ENCODE measurements around the gene CACNA1D. TPM values are rescaled to one million over a fixed set of nuclear protein-coding genes. Genes with fewer than 3 reads are reported as not detected.
"Not testable (repeated sequence)": the region's sequence is repeated elsewhere in the genome, so short reads cannot be mapped to it uniquely, and the experiment has no call there.

The CACNA1D gene
- total RNA-seq, 1 experiment from 2014 or later = not detected

DNA sequence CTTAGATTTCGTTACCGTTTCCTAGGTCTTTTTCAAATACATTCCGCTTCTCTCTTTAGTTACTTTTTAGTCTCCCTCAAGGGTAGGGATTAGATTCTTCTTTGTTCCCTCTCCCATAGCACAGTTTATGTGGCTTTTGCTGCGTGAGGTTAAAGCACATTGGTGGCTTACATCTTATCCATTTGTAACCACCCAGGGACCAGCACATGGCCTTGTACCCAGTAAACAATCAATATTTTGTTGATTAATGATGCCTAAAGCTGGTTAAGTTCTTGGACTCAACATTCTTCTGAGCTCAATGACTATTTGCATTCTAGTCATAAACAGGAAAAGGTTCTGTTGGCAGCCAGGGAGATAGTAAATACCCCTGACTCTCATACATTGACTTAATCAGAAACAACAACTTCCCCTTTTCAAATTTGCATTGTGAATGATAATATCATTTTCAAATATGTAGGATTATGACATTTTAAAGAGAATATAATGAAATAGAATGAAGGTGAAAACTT, 60.2 kb downstream of the CACNA1D start:
- Histone ChIP-seq H3K79me2 (ENCODE audit: low read length) (no peaks in the 10 kb centered on the region), H2AFZ (ENCODE audit: low read length) (no peak overlapping the region), H3K4me3 (ENCODE audit: low read length) (no peak overlapping the region), H3K4me2 (ENCODE audit: low read depth, low read length, poor library complexity, severe bottlenecking) (no peak overlapping the region), H3K27ac (ENCODE audit: low read length) (no peak overlapping the region), H3K9me2 (replicated peaks; ENCODE audit: insufficient read depth, low read length) (no peaks in the 10 kb centered on the region), H3K9ac (ENCODE audit: low read length) (no peak overlapping the region), H4K20me1 (ENCODE audit: insufficient read depth, low read depth, low read length) (no peaks in the 10 kb centered on the region), H3K36me3 (ENCODE audit: insufficient read depth, low read length) (no peaks in the 10 kb centered on the region), H3K27me3 (ENCODE audit: low read length) (no peaks in the 10 kb centered on the region), H3K4me1 (ENCODE audit: low read length) (0 out of 2 replicates have a peak, but pooled peaks cover 2% of the 10 kb centered on the region), H3K9me3 (ENCODE audit: low read length) (no peaks in the 10 kb centered on the region)
- DNase-seq = no peak

DNA sequence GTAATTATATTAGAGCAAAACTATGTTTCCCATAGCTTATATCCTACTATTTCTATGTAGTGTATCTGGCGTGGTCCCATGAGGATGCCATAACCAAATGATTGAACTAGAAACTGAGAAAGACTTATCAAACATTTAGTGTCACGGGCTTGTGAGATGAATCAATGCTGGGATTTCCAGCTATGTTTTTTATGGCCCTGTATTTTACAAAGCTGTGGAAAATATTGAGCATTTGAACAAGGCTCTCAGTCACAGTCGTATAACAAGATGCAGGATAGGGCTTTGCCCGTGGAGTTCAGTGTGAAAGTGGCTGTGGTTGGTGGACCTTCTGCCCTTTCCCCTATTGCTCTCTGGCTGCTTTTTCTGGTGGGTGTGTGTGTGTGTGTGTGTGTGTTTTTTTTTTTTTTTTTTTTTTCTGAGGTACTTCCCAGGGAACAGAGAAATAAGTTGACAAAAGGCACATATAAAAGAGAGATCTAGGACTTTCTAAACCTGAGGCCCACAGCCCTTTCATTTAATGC, 60.7 kb downstream of the CACNA1D start:
- Histone ChIP-seq H3K27ac (ENCODE audit: low read length) (no peak overlapping the region), H4K20me1 (ENCODE audit: insufficient read depth, low read depth, low read length) (no peaks in the 10 kb centered on the region), H3K9me2 (replicated peaks; ENCODE audit: insufficient read depth, low read length) (no peaks in the 10 kb centered on the region), H3K27me3 (ENCODE audit: low read length) (no peaks in the 10 kb centered on the region), H3K4me3 (ENCODE audit: low read length) (no peak overlapping the region), H3K36me3 (ENCODE audit: insufficient read depth, low read length) (no peaks in the 10 kb centered on the region), H2AFZ (ENCODE audit: low read length) (no peak overlapping the region), H3K4me1 (ENCODE audit: low read length) (0 out of 2 replicates have a peak, but pooled peaks cover 2% of the 10 kb centered on the region), H3K9me3 (ENCODE audit: low read length) (no peaks in the 10 kb centered on the region), H3K79me2 (ENCODE audit: low read length) (no peaks in the 10 kb centered on the region), H3K4me2 (ENCODE audit: low read depth, low read length, poor library complexity, severe bottlenecking) (no peak overlapping the region), H3K9ac (ENCODE audit: low read length) (no peak overlapping the region)
- DNase-seq = no peak

DNA sequence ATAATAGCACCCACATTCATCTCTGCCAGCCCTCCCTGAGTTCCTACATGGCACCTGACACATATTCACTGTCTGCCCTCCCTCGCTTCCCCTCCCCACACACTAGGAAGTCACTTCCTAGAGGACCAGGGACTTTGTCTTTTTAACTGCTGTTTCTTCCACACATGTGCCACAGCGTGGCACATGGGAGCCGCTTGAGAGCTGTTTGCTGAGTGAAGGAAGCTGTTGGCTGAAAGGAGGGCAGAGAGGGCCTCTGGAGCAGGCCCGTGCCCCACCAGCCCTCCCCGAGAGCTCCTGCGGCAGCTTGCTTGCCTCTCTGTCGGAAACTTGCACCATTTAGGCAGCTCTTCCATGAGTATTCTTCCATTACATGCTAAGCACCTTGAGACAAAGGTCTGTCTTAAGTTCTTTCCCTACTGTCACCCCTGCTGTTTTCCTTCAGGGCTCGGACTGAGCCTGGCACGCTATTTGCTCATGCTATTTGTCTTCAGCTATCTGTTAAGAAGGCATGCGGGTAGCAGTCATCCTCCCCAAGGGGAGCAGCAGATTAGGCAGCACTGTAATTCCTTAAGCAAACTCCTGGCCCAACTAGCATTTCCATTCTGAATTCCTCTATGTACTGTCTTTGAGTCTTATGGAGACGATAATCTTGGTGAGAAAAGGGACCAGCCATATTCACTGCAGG, 72.2 kb downstream of the CACNA1D start:
- H3K27me3 ChIP-seq (ENCODE audit: low read length) = no peaks in the 10 kb centered on the region
- H3K4me3 ChIP-seq (ENCODE audit: low read length) = no peak overlapping the region
- H3K36me3 ChIP-seq (ENCODE audit: insufficient read depth, low read length) = no peaks in the 10 kb centered on the region
- no peaks in the 10 kb centered on the region for H3K9me2 ChIP-seq (replicated peaks; ENCODE audit: insufficient read depth, low read length)
- H3K9me3 ChIP-seq (ENCODE audit: low read length) = no peaks in the 10 kb centered on the region
- no peak overlapping the region for H3K9ac ChIP-seq (ENCODE audit: low read length)
- H4K20me1 ChIP-seq (ENCODE audit: insufficient read depth, low read depth, low read length) = no peaks in the 10 kb centered on the region
- no peak overlapping the region for H3K4me2 ChIP-seq (ENCODE audit: low read depth, low read length, poor library complexity, severe bottlenecking)
- H3K79me2 ChIP-seq (ENCODE audit: low read length) = no peaks in the 10 kb centered on the region
- H3K4me1 ChIP-seq (ENCODE audit: low read length) = no peaks in the 10 kb centered on the region
- H2AFZ ChIP-seq (ENCODE audit: low read length) = no peak overlapping the region
- H3K27ac ChIP-seq (ENCODE audit: low read length) = no peak overlapping the region
- no peak for DNase-seq

DNA sequence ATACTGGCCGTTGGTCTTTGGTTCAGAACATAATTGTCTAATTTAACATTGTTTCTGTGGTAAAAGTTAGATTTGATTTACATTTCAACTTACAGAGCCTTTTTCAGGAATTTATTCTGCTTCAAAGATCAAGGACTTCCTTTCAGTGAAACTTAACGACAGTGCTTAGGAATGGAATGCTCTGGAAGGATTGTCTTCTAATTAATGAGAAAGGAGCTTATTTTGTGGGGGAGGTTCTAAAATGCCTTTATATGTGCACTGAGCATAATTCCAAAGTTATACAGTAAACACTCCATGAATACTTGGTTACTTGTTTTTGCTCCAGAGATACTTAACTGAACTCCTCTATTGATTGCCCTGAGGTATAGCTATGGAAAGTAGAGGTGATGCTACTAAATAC, 75.7 kb downstream of the CACNA1D start:
- H3K9me2 ChIP-seq (replicated peaks; ENCODE audit: insufficient read depth, low read length) = no peaks in the 10 kb centered on the region
- no peaks in the 10 kb centered on the region for H4K20me1 ChIP-seq (ENCODE audit: insufficient read depth, low read depth, low read length)
- H3K9me3 ChIP-seq (ENCODE audit: low read length) = no peaks in the 10 kb centered on the region
- H3K9ac ChIP-seq (ENCODE audit: low read length) = no peak overlapping the region
- no peaks in the 10 kb centered on the region for H3K36me3 ChIP-seq (ENCODE audit: insufficient read depth, low read length)
- DNase-seq = no peak
- no peaks in the 10 kb centered on the region for H3K79me2 ChIP-seq (ENCODE audit: low read length)
- H3K4me3 ChIP-seq (ENCODE audit: low read length) = no peak overlapping the region
- H3K27ac ChIP-seq (ENCODE audit: low read length) = no peak overlapping the region
- H2AFZ ChIP-seq (ENCODE audit: low read length) = no peak overlapping the region
- H3K27me3 ChIP-seq (ENCODE audit: low read length) = no peaks in the 10 kb centered on the region
- no peak overlapping the region for H3K4me2 ChIP-seq (ENCODE audit: low read depth, low read length, poor library complexity, severe bottlenecking)
- no peaks in the 10 kb centered on the region for H3K4me1 ChIP-seq (ENCODE audit: low read length)

DNA sequence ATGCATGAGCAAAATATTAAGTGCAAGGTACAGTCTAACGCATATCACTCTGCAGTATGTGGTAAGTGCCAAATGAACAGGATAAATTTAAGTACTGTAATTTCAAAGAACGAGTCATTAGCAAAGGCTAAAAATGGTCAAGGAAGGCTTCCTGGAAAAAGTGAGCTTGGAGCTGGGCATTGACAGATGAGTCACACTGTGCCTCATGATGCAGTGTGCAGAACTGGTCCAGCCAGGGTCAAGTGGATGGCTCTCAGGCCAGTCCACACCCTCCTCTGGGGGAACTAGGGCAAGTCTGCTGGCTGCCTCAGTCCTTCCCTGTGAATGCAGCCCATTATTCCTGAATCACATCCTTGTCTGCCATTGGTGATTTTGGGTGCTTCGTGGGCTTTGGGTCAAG, 76.3 kb downstream of the CACNA1D start:
- Histone ChIP-seq H3K4me2 (ENCODE audit: low read depth, low read length, poor library complexity, severe bottlenecking) (no peak overlapping the region), H4K20me1 (ENCODE audit: insufficient read depth, low read depth, low read length) (no peaks in the 10 kb centered on the region), H2AFZ (ENCODE audit: low read length) (no peak overlapping the region), H3K9me2 (replicated peaks; ENCODE audit: insufficient read depth, low read length) (no peaks in the 10 kb centered on the region), H3K27me3 (ENCODE audit: low read length) (no peaks in the 10 kb centered on the region), H3K79me2 (ENCODE audit: low read length) (no peaks in the 10 kb centered on the region), H3K36me3 (ENCODE audit: insufficient read depth, low read length) (no peaks in the 10 kb centered on the region), H3K4me3 (ENCODE audit: low read length) (no peak overlapping the region), H3K27ac (ENCODE audit: low read length) (no peak overlapping the region), H3K4me1 (ENCODE audit: low read length) (no peaks in the 10 kb centered on the region), H3K9ac (ENCODE audit: low read length) (no peak overlapping the region), H3K9me3 (ENCODE audit: low read length) (no peaks in the 10 kb centered on the region)
- DNase-seq = no peak

DNA sequence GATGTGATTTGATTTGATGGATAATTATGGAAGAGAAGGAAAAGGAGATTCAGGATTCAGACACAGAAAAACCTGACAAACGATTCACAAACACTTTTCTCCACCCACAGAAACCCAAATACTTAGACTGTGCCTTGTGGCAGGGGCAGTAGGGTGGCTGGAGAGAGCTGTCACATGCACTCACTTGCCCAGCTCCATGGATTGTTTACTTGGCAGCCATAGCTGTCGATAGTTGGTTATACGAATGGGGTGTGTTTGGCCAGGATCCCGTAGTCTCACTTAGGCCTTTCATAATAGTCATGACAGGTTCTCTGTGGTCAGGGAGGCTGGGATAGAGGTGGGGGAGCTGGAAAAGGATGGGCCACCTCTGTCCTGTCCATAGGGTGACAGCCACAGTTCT, 76.9 kb downstream of the CACNA1D start:
- H3K4me3 ChIP-seq (ENCODE audit: low read length) = no peak overlapping the region
- H3K27me3 ChIP-seq (ENCODE audit: low read length) = no peaks in the 10 kb centered on the region
- H3K9me3 ChIP-seq (ENCODE audit: low read length) = no peaks in the 10 kb centered on the region
- no peaks in the 10 kb centered on the region for H3K79me2 ChIP-seq (ENCODE audit: low read length)
- H3K9me2 ChIP-seq (replicated peaks; ENCODE audit: insufficient read depth, low read length) = no peaks in the 10 kb centered on the region
- H3K4me1 ChIP-seq (ENCODE audit: low read length) = no peaks in the 10 kb centered on the region
- no peaks in the 10 kb centered on the region for H3K36me3 ChIP-seq (ENCODE audit: insufficient read depth, low read length)
- H3K27ac ChIP-seq (ENCODE audit: low read length) = no peak overlapping the region
- no peak overlapping the region for H3K4me2 ChIP-seq (ENCODE audit: low read depth, low read length, poor library complexity, severe bottlenecking)
- H2AFZ ChIP-seq (ENCODE audit: low read length) = no peak overlapping the region
- no peaks in the 10 kb centered on the region for H4K20me1 ChIP-seq (ENCODE audit: insufficient read depth, low read depth, low read length)
- H3K9ac ChIP-seq (ENCODE audit: low read length) = no peak overlapping the region
- DNase-seq = no peak

DNA sequence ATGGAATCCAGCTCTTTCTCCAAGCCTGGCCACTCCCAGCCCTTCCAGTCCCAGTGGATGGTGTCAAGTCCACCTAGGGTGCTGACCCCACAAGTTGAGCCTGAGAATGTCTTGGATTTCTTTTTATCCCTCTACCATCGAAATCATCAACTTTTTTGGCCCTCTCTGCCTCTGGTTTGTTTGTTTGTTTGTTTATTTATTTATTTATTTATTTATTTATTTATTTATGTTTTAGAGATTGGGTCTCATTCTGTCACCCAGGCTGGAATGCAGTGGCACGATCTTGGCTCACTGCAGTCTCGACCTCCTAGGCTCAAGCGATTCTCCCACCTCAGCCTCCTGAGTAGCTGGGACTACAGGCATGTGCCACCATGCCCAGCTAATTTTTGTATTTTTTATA, 77.8 kb downstream of the CACNA1D start:
- H3K79me2 ChIP-seq (ENCODE audit: low read length); H3K4me3 ChIP-seq (ENCODE audit: low read length); H3K9ac ChIP-seq (ENCODE audit: low read length); H3K4me1 ChIP-seq (ENCODE audit: low read length); H3K4me2 ChIP-seq (ENCODE audit: low read depth, low read length, poor library complexity, severe bottlenecking); H4K20me1 ChIP-seq (ENCODE audit: insufficient read depth, low read depth, low read length); H3K9me2 ChIP-seq (replicated peaks; ENCODE audit: insufficient read depth, low read length); DNase-seq; H3K27ac ChIP-seq (ENCODE audit: low read length); H3K36me3 ChIP-seq (ENCODE audit: insufficient read depth, low read length); H3K9me3 ChIP-seq (ENCODE audit: low read length); H3K27me3 ChIP-seq (ENCODE audit: low read length); H2AFZ ChIP-seq (ENCODE audit: low read length): not testable (repeated sequence)

DNA sequence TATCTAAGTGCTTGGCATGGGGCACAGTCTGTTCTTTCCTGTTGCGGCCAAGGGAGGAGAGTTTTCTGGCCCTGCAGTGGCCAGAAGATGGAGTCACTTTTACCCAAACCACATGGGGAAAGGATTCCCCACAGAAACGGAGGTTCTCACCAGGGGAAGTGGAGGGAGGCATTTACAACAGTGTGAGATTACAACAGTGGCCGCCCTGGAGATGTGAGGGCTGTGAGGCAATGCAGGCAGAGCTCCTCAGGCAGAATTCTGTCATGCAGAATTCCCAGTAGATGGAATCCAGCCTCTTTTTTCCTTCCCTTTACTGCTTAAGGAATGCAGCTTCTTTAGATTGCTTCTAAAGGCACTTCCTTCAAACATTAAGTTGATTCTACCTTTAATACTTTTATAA, 83.1 kb downstream of the CACNA1D start:
- H3K4me3 ChIP-seq (ENCODE audit: low read length) = no peak overlapping the region
- H2AFZ ChIP-seq (ENCODE audit: low read length) = no peak overlapping the region
- H3K36me3 ChIP-seq (ENCODE audit: insufficient read depth, low read length) = no peaks in the 10 kb centered on the region
- DNase-seq = no peak
- H4K20me1 ChIP-seq (ENCODE audit: insufficient read depth, low read depth, low read length) = no peaks in the 10 kb centered on the region
- no peak overlapping the region for H3K9ac ChIP-seq (ENCODE audit: low read length)
- no peaks in the 10 kb centered on the region for H3K4me1 ChIP-seq (ENCODE audit: low read length)
- H3K9me3 ChIP-seq (ENCODE audit: low read length) = no peaks in the 10 kb centered on the region
- H3K4me2 ChIP-seq (ENCODE audit: low read depth, low read length, poor library complexity, severe bottlenecking) = no peak overlapping the region
- no peak overlapping the region for H3K27ac ChIP-seq (ENCODE audit: low read length)
- H3K27me3 ChIP-seq (ENCODE audit: low read length) = no peaks in the 10 kb centered on the region
- no peaks in the 10 kb centered on the region for H3K79me2 ChIP-seq (ENCODE audit: low read length)
- H3K9me2 ChIP-seq (replicated peaks; ENCODE audit: insufficient read depth, low read length) = no peaks in the 10 kb centered on the region

Data from Karpas-422 (cell line).